T-helper 2 cell treated with Interferon-gamma antibody and Interleukin-4, amounts not matched to agents 5 μg/mL and 100 μg/mL, for 36 hours (primary cell): Measurements from ENCODE around the gene LUC7L3.

Experiments used
- DNase-seq: peaks from one replicate; pipeline ENCODE4 v3.0.0; 2021; ENCODE audit warnings: low spot score
- H3K27ac Mint-ChIP-seq: one replicate; pipeline ENCODE4 v1.8.0; 2021; ENCODE audit warnings: mild to moderate bottlenecking, mixed read lengths
- H3K27me3 Mint-ChIP-seq: one replicate; pipeline ENCODE4 v1.8.0; 2021; ENCODE audit warnings: low read depth, mixed read lengths
- H3K36me3 Mint-ChIP-seq: one replicate; pipeline ENCODE4 v1.8.0; 2021; ENCODE audit warnings: low read depth, mixed read lengths
- H3K4me1 Mint-ChIP-seq: one replicate; pipeline ENCODE4 v1.8.0; 2021; ENCODE audit warnings: low read depth, mixed read lengths
- H3K4me3 Mint-ChIP-seq: one replicate; pipeline ENCODE4 v1.8.0; 2022; ENCODE audit warnings: mild to moderate bottlenecking, moderate library complexity, mixed read lengths
- H3K9me3 Mint-ChIP-seq: one replicate; pipeline ENCODE4 v1.8.0; 2021; ENCODE audit warnings: mixed read lengths

The LUC7L3 gene

DNA sequence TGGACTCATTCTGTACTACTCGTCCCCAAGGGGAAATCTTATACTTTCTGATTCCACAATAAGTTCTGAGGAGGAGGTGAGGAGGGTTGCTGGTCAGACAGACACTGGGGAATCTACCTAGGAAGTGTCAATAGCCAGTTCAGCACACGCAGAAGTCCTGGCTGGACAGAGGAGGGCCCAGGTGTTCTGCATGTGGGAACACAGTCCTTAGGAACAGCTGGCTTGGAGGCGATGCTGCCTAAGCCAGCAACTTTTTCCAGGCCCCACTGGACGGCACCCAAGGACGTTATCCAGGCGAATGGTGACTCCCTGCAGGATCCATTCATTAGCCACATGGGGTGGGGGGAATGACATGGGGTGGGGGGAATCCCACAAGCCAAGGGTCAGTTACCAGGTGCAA lies 86.1 kb downstream of the LUC7L3 start:
- Mint-ChIP-seq H3K4me1 (no peaks in the 10 kb centered on the region), H3K9me3 (no peaks in the 10 kb centered on the region), H3K36me3 (no peaks in the 10 kb centered on the region), H3K27ac (no peak overlapping the region), H3K4me3 (no peak overlapping the region), H3K27me3 (peaks cover 6% of the 10 kb centered on the region)
- no peak for DNase-seq
